Stimulated activated CD8-positive, alpha-beta memory T cell treated with anti-CD3 and anti-CD28 coated beads, Interleukin-7, amount 100 ng/mL, for 4 hours (primary cell): ENCODE results near the gene WNT3.
"Not testable (repeated sequence)": the region's sequence is repeated elsewhere in the genome, so short reads cannot be mapped to it uniquely, and the experiment has no call there.

ENCODE experiments used
- DNase-seq, 2 donors: peaks; one replicate each; pipeline ENCODE4 v3.0.0-alpha.2; 2020; ENCODE audit warnings: low read depth in 2 of 2

Gene WNT3

GRCh38 chr17:46818316-46818928, at the start of gene WNT3:
Gene WNT3 (minus strand): TSS chr17:46818692. CDS start chr17:46818597, 95 bp downstream.
- DNase-seq = peak; percentile 38 to 51

- no peak for DNase-seq
Observed at GRCh38 chr17:46866747-46867146, 48.3 kb upstream of the WNT3 start.

GRCh38 chr17:46866325-46866724, 47.8 kb upstream of the WNT3 start:
- no peak for DNase-seq

- no peak for DNase-seq
Observed at GRCh38 chr17:46865100-46865499, 46.6 kb upstream of the WNT3 start.

- DNase-seq = no peak
Observed at GRCh38 chr17:46863383-46864121, 45.1 kb upstream of the WNT3 start.

GRCh38 chr17:46862949-46863348, 44.5 kb upstream of the WNT3 start:
- DNase-seq = no peak

GRCh38 chr17:46859996-46860395, 41.5 kb upstream of the WNT3 start:
- DNase-seq = no peak

GRCh38 chr17:46857600-46857999, 39.1 kb upstream of the WNT3 start:
- DNase-seq = no peak

- DNase-seq = no peak
Observed at GRCh38 chr17:46854948-46855347, 36.5 kb upstream of the WNT3 start.

GRCh38 chr17:46854515-46854914, 36.0 kb upstream of the WNT3 start:
- no peak for DNase-seq

GRCh38 chr17:46853896-46854444, 35.5 kb upstream of the WNT3 start:
- DNase-seq = no peak

- DNase-seq = no peak
Observed at GRCh38 chr17:46851029-46851741, 32.7 kb upstream of the WNT3 start, which contains the start of gene WNT9B. Gene WNT9B (plus strand): TSS chr17:46851583. CDS start chr17:46851639, 56 bp downstream.

GRCh38 chr17:46850688-46851028, 32.2 kb upstream of the WNT3 start:
- DNase-seq = no peak

GRCh38 chr17:46848534-46848933, 30.0 kb upstream of the WNT3 start:
- DNase-seq = no peak

- DNase-seq = no peak
Observed at GRCh38 chr17:46847204-46848191, 29.0 kb upstream of the WNT3 start.

- no peak for DNase-seq
Observed at GRCh38 chr17:46842835-46843234, 24.3 kb upstream of the WNT3 start.

GRCh38 chr17:46841561-46842379, 23.3 kb upstream of the WNT3 start:
- no peak for DNase-seq

- DNase-seq = not testable (repeated sequence)
Observed at GRCh38 chr17:46840596-46840995, 22.1 kb upstream of the WNT3 start.

GRCh38 chr17:46839211-46839610, 20.7 kb upstream of the WNT3 start:
- no peak for DNase-seq

GRCh38 chr17:46837521-46837920, 19.0 kb upstream of the WNT3 start:
- no peak for DNase-seq
